Left renal cortex interstitium (tissue), 4 donors: ENCODE measurements around the gene NEK7. TPM values are rescaled to one million over a fixed set of nuclear protein-coding genes. Genes with fewer than 3 reads are reported as not detected.
"Not testable (repeated sequence)": the region's sequence is repeated elsewhere in the genome, so short reads cannot be mapped to it uniquely, and the experiment has no call there.

Source experiments
- DNase-seq, 4 donors: peaks; one replicate each; pipeline ENCODE4 v3.0.0-alpha.2; 2013; ENCODE audit warnings: low read depth in 4 of 4, low spot score in 2 of 4, missing footprints in 1 of 4
- polyA plus RNA-seq, 4 donors: library from polyadenylated mRNA; unstranded; fragments of 120-200 nt; gene quantifications; one replicate each; pipeline ENCODE4 v1.2.1, GENCODE V29; 2013; ENCODE audit not compliant: insufficient read length in 4 of 4

NEK7 gene
- polyA plus RNA-seq, 4 donors, result 41.1 to 53.6 (median 49.6) TPM

DNA sequence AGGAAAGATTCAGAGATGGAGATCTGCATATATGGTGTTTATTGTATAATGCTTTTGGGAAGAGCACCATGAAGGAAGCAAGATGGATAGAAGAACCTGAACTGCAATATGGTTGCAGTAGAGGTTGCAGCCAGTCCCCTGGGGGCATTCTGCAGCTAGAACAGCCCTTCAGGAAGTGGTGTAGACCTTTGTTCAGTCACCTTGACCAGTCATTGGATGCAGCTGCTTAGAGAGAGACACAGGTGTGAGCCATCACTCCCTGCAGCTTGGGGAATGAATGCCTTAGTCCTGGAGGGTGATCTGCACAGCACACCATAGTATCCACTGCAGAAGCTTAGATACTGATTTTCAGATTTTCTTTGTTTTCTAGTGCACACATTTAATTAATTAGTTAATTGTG lies 42.3 kb downstream of the NEK7 start:
- no peak for DNase-seq

DNA sequence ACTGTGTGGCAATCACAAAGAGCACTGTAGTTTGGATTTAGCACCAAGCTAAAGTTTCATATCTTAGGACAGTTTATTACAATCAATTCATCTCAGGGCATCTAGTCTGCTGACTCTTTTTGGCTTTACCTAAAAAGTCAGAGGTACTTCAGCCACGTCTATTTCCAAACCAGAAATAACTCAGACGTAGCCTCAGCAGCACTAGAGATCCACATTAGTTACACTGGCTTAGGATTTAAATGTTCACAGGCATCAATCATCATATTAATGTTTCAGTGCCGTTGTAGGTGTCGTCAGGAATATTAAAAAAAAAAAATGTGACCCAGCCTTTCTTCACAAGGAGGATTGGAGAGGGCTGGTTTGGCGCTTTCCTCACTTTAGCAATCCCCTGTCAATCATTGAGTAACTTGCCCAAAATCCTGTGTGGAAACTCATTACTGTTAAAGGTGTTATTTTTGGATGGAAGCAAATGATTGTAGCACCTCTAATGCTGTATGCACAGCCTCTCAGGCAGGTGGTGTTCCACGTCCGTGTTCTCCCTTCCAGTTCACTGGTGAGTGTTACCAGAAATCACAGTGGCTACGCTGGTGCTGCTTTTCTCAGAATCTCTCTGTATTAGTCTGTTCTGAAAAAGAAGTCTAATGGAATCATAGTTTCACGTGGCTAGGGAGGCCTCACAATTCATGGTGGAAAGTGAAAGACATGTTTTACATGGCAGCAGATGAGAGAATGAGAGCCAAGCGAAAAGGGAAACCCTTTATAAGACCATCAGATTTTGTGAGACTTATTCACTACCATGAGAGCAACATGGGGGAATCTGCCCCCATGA lies 45.4 kb downstream of the NEK7 start:
- no peak for DNase-seq

DNA sequence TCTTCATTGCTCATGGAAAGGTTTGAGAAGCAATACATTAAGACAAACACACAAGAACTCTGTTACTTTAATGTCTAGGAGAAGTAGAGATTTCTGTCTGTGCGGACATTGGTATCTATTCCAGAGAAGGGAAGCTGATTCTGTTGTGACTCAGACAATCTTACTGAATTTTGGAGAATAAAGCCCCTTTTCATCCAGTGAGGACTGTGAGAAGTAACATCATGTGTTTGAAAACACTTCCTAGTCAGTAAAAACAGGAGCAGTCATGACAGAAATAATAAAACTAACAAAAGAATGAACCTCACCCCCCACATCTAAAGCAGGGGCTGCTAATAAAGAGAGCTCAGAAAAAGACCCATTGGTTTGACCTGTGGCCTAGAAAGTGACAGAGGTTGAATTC lies 46.6 kb downstream of the NEK7 start:
- DNase-seq, result no peak

GRCh38 chr1:198205016-198205684 lies 48.4 kb downstream of the NEK7 start:
- no peak for DNase-seq

DNA sequence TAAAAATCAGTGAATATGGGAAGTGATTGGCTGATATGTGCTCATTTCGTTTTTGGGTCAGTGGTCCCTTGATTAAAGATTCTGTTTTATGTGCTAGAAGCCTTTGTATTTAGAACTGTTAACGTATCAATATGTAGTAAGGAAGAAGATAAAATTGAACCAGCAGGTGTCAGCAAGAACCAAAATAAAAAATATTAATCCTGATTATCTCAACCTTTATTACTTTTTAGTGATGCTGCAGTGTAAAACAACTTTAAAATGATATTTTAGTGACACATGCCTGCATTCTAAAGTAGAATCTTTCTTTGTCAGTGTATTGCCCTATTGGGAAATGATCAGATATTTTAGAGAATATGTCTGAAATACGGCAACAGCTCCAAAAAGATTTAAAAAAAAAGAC lies 49.5 kb downstream of the NEK7 start:
- no peak for DNase-seq

DNA sequence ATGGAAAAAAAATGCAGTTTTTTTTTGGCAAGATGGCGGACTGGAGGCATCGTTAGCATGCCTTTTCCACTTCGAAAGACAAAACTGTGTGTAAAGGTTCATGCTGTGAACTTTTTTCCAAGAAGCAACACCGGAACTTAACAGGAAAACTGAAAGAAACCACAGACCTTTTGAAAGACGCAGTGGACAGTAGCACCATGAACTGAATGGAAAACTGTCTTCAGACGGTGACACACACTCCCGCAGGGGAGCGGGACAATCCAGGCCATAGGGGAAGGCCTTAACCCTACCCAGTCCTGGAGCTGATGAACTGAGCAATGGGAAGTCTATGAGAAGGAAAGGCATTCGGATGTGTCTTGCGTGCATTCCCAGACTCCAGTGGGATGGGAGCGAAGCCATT lies 54.9 kb downstream of the NEK7 start:
- no peak for DNase-seq

- no peak for DNase-seq
Observed at GRCh38 chr1:198212126-198212525, 55.3 kb downstream of the NEK7 start.

- DNase-seq, result no peak
Observed at GRCh38 chr1:198212675-198213074, 55.9 kb downstream of the NEK7 start.

DNA sequence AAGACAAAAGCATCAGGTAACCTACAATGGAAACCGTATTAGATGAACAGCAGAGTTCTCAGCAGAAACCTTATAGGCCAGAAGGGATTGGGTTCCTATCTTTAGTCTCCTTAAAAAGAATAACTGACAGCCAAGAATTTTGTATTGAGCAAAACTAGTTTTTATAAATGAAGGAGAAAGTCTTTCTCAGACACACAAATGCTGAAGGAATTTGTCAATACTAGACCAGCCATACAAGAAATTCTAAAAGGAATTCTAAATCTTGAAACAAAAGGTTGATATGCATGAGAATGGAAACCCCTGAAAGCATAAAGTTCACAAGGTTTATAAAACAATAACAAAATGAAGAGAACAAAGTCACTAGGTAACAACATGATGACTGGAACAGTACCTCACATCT lies 58.1 kb downstream of the NEK7 start:
- no peak for DNase-seq

DNA sequence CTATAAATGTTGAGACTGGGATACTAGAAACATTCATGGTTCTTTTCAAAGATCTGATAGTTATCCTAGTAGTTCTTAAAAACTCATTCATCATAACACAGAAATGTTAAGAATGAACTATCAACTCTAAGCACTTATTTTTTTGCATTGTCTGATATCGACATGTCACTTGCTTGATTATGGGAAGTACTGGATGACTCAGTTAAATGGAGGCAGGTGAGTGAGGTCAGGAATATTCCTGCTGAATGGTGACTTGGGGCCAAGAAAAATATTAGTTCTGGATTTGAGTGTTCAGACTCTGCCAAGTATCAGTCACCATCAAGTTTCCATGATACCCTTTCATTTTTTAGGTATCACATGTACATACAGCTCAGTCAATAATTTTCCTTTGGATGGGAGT lies 63.6 kb downstream of the NEK7 start:
- no peak for DNase-seq

GRCh38 chr1:198227010-198227409 lies 70.2 kb downstream of the NEK7 start:
- DNase-seq, result not testable (repeated sequence)

- DNase-seq, result not testable (repeated sequence)
Observed at GRCh38 chr1:198227454-198227853, 70.7 kb downstream of the NEK7 start.

DNA sequence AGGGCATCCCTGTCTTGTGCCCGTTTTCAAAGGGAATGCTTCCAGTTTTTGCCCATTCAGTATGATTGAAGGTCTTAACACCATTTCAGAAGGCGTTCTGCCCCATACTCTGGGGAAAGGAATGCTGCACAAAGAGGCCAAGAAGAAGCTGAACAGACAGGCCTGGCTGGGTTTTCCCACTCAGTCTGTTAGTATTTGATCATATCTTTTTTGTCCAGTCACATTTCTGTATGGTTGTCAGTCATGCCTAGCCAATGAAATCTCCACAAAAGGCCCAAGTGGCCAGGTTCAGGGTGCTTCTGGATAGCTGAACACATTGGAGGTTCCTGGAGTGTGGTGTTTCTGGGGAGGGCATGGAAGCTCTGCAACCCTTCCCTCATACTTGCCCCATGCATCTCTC lies 72.1 kb downstream of the NEK7 start:
- DNase-seq, result no peak

DNA sequence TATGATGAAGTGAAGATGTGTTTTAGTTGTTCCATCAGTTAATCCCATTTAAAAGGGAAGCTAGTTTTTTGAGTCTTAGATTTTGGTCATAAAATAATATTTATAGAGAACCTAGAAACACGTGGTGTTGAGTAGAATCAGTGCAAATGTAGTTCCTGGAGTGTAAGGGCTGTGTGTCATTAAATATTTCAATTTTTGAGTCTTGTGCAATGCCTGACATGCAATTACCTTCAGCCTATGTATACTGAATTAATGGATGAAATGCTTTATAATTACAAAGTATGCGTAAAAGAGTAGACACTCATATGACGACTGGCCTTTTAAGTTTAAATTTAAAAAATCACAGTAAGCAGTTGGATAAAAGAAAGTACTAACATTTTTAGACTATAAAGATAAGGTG lies 75.0 kb downstream of the NEK7 start:
- no peak for DNase-seq

DNA sequence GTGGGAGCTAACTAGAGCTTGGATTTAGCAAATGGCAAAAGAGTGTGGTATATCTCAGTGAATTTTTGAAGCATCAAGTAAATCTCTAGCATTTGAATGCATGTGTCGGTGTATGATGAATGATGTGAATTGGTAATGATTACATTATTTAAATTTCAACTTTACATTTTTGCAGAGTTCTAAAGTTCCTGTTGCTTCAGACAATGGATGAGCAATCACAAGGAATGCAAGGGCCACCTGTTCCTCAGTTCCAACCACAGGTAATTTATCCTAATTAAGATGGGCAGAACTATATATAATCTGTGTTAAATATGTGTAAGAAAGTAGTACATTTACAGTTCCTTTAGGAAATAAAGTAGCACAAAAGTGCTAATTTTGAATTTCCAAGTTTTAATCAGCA lies 75.6 kb downstream of the NEK7 start:
- DNase-seq, result no peak

DNA sequence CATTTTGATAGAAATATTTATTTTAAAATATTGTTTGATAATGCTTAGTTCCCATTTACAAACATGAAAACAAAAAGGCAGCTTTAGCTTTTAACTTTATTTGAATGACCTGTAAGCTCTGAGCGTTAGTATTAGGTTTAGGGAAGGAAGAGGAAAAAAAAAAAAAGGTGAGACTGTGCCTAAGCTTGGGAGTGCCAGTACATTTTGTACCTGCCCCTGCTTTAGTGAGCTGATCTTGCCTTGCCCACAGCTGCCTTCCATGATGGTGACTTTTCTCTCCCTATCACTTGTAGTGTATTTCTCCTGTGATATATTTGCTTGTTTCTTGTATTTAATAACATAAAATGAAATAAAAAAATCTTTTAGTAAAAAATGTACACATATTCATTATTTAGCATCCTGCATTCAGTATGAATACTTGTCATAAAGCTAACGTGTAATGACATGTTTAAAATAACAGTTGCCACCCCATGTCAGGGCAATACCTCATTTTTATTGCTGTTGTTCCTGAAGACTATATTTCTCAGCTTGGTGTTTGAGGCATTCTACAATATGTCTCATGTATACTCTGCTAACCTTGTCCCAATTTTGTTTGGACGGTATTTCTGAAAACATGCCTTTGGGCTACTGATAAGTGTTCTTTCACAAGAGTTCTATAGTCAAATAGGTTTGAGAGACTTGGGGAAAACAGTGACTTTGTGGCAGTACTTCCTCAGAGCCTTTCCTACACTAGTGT lies 76.3 kb downstream of the NEK7 start:
- DNase-seq, result no peak

DNA sequence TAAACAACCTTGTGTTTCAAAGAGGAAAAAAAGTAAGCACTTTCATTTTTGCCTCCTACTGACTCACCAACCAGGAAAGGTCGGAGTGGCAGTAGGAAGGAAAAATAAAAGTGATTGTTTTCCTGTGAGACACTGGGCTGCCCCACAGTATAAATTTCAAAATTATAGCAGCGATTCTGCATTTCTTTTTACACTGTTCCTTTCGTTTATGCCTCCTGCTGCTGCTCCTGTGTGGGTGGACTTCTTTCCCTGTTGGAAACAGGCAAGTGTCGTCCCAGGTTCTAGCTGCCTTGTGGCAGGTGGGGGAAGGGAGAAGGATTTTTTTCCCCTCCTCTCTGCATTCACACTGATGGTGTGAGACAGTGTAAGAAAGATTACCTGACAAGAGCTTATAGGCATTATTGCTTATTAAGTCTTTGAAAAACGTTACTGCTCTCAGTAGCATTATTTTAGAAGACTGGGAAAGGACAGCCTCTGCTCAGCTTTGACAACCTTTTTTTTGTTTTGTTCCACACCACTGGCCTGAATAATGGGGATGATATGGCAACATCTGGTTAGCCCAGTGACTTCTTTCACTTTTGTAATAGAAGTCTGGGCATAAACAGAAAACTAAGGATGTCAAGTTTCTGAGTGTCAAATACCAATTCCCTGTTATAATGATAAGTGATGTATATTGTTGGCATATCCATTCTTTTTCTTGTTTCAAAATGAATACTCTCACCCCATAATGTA lies 77.9 kb downstream of the NEK7 start:
- no peak for DNase-seq

DNA sequence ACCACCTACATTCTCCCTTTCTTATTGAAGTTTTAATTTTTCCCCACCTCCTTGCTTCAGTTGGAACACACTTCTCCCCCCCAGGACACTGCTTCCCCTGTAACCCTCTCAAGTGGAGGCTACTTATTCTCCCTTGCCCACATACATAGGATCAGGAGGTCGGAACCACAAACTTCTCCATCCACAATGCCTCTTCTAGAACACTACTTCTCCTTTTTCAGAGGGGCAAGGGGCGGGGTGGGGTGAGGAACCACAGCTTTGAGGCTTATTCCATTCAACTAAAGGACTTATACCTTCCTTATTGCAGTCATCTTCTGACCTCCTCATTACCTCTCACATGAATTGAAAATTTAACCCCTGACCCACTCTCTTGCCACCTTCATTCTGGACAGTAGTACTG lies 81.3 kb downstream of the NEK7 start:
- no peak for DNase-seq

- no peak for DNase-seq
Observed at GRCh38 chr1:198241553-198241952, 84.8 kb downstream of the NEK7 start.

GRCh38 chr1:198244772-198245171 lies 88.0 kb downstream of the NEK7 start:
- DNase-seq, result no peak

DNA sequence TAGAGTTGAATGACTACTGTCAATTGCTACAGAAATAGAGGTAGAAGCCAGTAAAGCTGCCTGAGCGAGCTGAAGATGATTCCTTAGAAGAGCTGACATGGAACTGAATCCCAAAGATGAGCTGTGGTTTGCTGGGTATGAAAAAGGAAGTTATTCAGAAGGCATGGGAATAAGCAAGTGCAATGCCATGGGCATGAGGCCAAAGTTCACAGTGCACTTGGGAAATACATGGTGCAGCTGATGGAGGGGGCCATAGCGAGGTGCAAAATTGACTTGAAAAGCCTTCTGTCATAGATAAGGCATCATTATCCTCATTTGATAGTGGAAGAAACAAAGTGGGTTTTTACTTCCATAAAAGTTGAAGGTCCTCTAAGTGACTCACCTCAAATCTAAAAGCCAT lies 88.6 kb downstream of the NEK7 start:
- DNase-seq, result no peak
